OCI-LY1 (cell line): ENCODE results near the gene CYP51A1.

ENCODE experiments used
- CTCF ChIP-seq: fragments of 200-600 bp; sonication (generic), shearing (Covaris generic); IDR thresholded peaks from 2 replicates; pipeline ENCODE4 v1.5.1; 2017; ENCODE audit warnings: mild to moderate bottlenecking, antibody characterized with exemption, low read length, moderate library complexity, mixed read lengths
- EZH2 ChIP-seq: fragments of 200-600 bp; sonication (generic), shearing (Covaris generic); IDR thresholded peaks from 2 replicates; pipeline ENCODE4 v1.8.0; 2017; ENCODE audit warnings: borderline replicate concordance, mixed run types, mild to moderate bottlenecking, antibody characterized with exemption, low read length, moderate library complexity, mixed read lengths

- TF ChIP-seq CTCF (no peak), EZH2 (no peak)
These were observed 57.8 kb downstream of the CYP51A1 start for GRCh38 chr7:92076509-92076908.
